HEK293T (cell line): ENCODE results near the gene LRRC72.

ENCODE experiments used
- ARNT ChIP-seq: fragments of 450-650 bp; IDR thresholded peaks from 2 replicates; pipeline ENCODE4 v1.6.1; 2017; ENCODE audit warnings: mild to moderate bottlenecking
- BHLHE40 ChIP-seq: fragments of 450-650 bp; IDR thresholded peaks from 2 replicates; pipeline ENCODE4 v1.6.1; 2016; ENCODE audit warnings: mild to moderate bottlenecking, moderate library complexity, borderline replicate concordance
- CTBP1 ChIP-seq: fragments of 450-650 bp; IDR thresholded peaks from 2 replicates; pipeline ENCODE4 v1.6.1; 2016; ENCODE audit warnings: borderline replicate concordance
- ELF4 ChIP-seq: fragments of 450-650 bp; IDR thresholded peaks from 2 replicates; pipeline ENCODE4 v1.6.1; 2017; ENCODE audit warnings: antibody characterized with exemption
- FOXA1 ChIP-seq: fragments of 450-650 bp; IDR thresholded peaks from 2 replicates; pipeline ENCODE4 v1.6.1; 2016; ENCODE audit warnings: mild to moderate bottlenecking
- FOXM1 ChIP-seq: fragments of 450-650 bp; IDR thresholded peaks from 2 replicates; pipeline ENCODE4 v1.6.1; 2017; ENCODE audit warnings: mild to moderate bottlenecking, borderline replicate concordance
- L3MBTL2 ChIP-seq: fragments of 450-650 bp; conservative IDR thresholded peaks from 2 replicates; pipeline ENCODE4 v1.6.1; 2016; ENCODE audit warnings: mild to moderate bottlenecking
- NFRKB ChIP-seq: fragments of 450-650 bp; IDR thresholded peaks from 2 replicates; pipeline ENCODE4 v1.6.1; 2016; ENCODE audit warnings: mild to moderate bottlenecking, moderate library complexity
- PKNOX1 ChIP-seq: fragments of 450-650 bp; IDR thresholded peaks from 2 replicates; pipeline ENCODE4 v1.6.1; 2016
- SP1 ChIP-seq: fragments of 450-650 bp; IDR thresholded peaks from 2 replicates; pipeline ENCODE4 v1.6.1; 2017
- SUZ12 ChIP-seq: fragments of 450-650 bp; IDR thresholded peaks from 2 replicates; pipeline ENCODE4 v1.6.1; 2016; ENCODE audit warnings: mild to moderate bottlenecking
- TARDBP ChIP-seq: fragments of 450-650 bp; IDR thresholded peaks from 2 replicates; pipeline ENCODE4 v1.6.1; 2016
- ZNF384 ChIP-seq: fragments of 450-650 bp; IDR thresholded peaks from 2 replicates; pipeline ENCODE4 v1.6.1; 2016

GRCh38 chr7:16571941-16572340 lies 45.3 kb downstream of the LRRC72 start:
- TF ChIP-seq FOXA1 (no peak), PKNOX1 (no peak), ELF4 (no peak), SP1 (no peak), CTBP1 (no peak), TARDBP (no peak), SUZ12 (no peak), BHLHE40 (no peak), ZNF384 (no peak), L3MBTL2 (no peak), ARNT (no peak), NFRKB (no peak), FOXM1 (no peak)
